Osteoblast (primary cell): ENCODE data around the gene CPNE7. TPM values are rescaled to one million over a fixed set of nuclear protein-coding genes. Genes with fewer than 3 reads are reported as not detected.

Experiments
- DNase-seq: peaks from one replicate; pipeline ENCODE4 v3.0.0; 2011; ENCODE audit warnings: low spot score, mixed read lengths; ENCODE audit not compliant: insufficient read length; ENCODE audit errors: missing footprints
- H2AFZ ChIP-seq: 2 replicates; pipeline ENCODE4 v1.6.0; 2011; ENCODE audit warnings: mild to moderate bottlenecking, low read length
- H3K27ac ChIP-seq: 2 replicates; pipeline ENCODE4 v1.5.1; 2011; ENCODE audit warnings: mild to moderate bottlenecking, low read depth, low read length, moderate library complexity
- H3K27me3 ChIP-seq: 2 replicates; pipeline ENCODE4 v1.6.0; 2012; ENCODE audit warnings: mild to moderate bottlenecking, control low read depth, inconsistent platforms, low read length, moderate library complexity; ENCODE audit not compliant: insufficient read depth
- H3K36me3 ChIP-seq: 2 replicates; pipeline ENCODE4 v1.5.1; 2011; ENCODE audit warnings: mild to moderate bottlenecking, low read length, control low read depth, moderate library complexity; ENCODE audit not compliant: insufficient read depth
- H3K4me1 ChIP-seq: 2 replicates; pipeline ENCODE4 v1.5.1; 2011; ENCODE audit warnings: mild to moderate bottlenecking, low read length, control low read depth, moderate library complexity; ENCODE audit not compliant: insufficient read depth
- H3K4me2 ChIP-seq: 2 replicates; pipeline ENCODE4 v1.6.0; 2011; ENCODE audit warnings: mild to moderate bottlenecking, low read length; ENCODE audit not compliant: insufficient read depth
- H3K4me3 ChIP-seq: fragments of 200-600 bp; sonication (generic); 3 replicates; pipeline ENCODE4 v1.5.1; 2012; ENCODE audit warnings: mild to moderate bottlenecking, low read length, inconsistent platforms; ENCODE audit not compliant: insufficient read depth
- H3K79me2 ChIP-seq: 2 replicates; pipeline ENCODE4 v1.6.0; 2012; ENCODE audit warnings: mild to moderate bottlenecking, low read length, control low read depth, inconsistent platforms; ENCODE audit not compliant: insufficient read depth
- H3K9me3 ChIP-seq: 2 replicates; pipeline ENCODE4 v1.5.1; 2011; ENCODE audit warnings: low read depth, low read length, control low read depth
- H4K20me1 ChIP-seq: 2 replicates; pipeline ENCODE4 v1.6.0; 2012; ENCODE audit warnings: mild to moderate bottlenecking, low read length, control low read depth; ENCODE audit not compliant: insufficient read depth
- CTCF ChIP-seq: IDR thresholded peaks from 2 replicates; pipeline ENCODE4 v1.5.1; 2011; ENCODE audit warnings: mild to moderate bottlenecking, low read depth, low read length, moderate library complexity; ENCODE audit errors: extremely low read depth
- total RNA-seq: library from RNA; depleted of rRNA; stranded (reverse); fragments of >200 nt; gene quantifications from 2 replicates; pipeline ENCODE4 v1.2.3, GENCODE V29; 2012

The CPNE7 gene
- total RNA-seq, 1 donor = 7.2 TPM

GRCh38 chr16:89589241-89589926 lies 13.8 kb downstream of the CPNE7 start:
- Histone ChIP-seq H2AFZ (no peak overlapping the region), H3K27me3 (no peaks in the 10 kb centered on the region), H3K4me1 (peaks cover 14% of the 10 kb centered on the region), H3K9me3 (no peaks in the 10 kb centered on the region), H3K36me3 (no peaks in the 10 kb centered on the region), H3K4me3 (no peak overlapping the region), H4K20me1 (no peaks in the 10 kb centered on the region), H3K79me2 (no peaks in the 10 kb centered on the region), H3K4me2 (no peak overlapping the region), H3K27ac (no peak overlapping the region)
- no peak for TF ChIP-seq CTCF
- no peak for DNase-seq

GRCh38 chr16:89593841-89594240 lies 18.3 kb downstream of the CPNE7 start:
- H3K27me3 ChIP-seq = no peaks in the 10 kb centered on the region
- H3K4me2 ChIP-seq = no peak overlapping the region
- H3K4me1 ChIP-seq = no peaks in the 10 kb centered on the region
- H3K27ac ChIP-seq = no peak overlapping the region
- no peaks in the 10 kb centered on the region for H3K79me2 ChIP-seq
- H2AFZ ChIP-seq = no peak overlapping the region
- no peak for TF ChIP-seq CTCF
- no peaks in the 10 kb centered on the region for H3K9me3 ChIP-seq
- H4K20me1 ChIP-seq = no peaks in the 10 kb centered on the region
- H3K36me3 ChIP-seq = no peaks in the 10 kb centered on the region
- DNase-seq = no peak
- no peak overlapping the region for H3K4me3 ChIP-seq

- Histone ChIP-seq H3K4me3 (no peak overlapping the region), H3K4me2 (no peak overlapping the region), H3K27ac (no peak overlapping the region), H4K20me1 (no peaks in the 10 kb centered on the region), H2AFZ (no peak overlapping the region), H3K79me2 (no peaks in the 10 kb centered on the region), H3K27me3 (no peaks in the 10 kb centered on the region), H3K9me3 (no peaks in the 10 kb centered on the region), H3K36me3 (no peaks in the 10 kb centered on the region), H3K4me1 (no peaks in the 10 kb centered on the region)
- TF ChIP-seq CTCF = no peak
- no peak for DNase-seq
Measured at GRCh38 chr16:89595330-89596060, 19.9 kb downstream of the CPNE7 start.

- no peak for TF ChIP-seq CTCF
- Histone ChIP-seq H3K79me2 (no peaks in the 10 kb centered on the region), H3K27me3 (no peaks in the 10 kb centered on the region), H3K4me1 (no peaks in the 10 kb centered on the region), H2AFZ (no peak overlapping the region), H4K20me1 (no peaks in the 10 kb centered on the region), H3K4me2 (no peak overlapping the region), H3K36me3 (no peaks in the 10 kb centered on the region), H3K4me3 (no peak overlapping the region), H3K9me3 (no peaks in the 10 kb centered on the region), H3K27ac (no peak overlapping the region)
- no peak for DNase-seq
Measured at GRCh38 chr16:89596061-89596689, 20.6 kb downstream of the CPNE7 start.
